ENCODE measurements around the gene CNTNAP5. TPM values are rescaled to one million over a fixed set of nuclear protein-coding genes. Genes with fewer than 3 reads are reported as not detected.

The CNTNAP5 gene
- total RNA-seq, 1 experiment from 2014 or later: not detected

DNA sequence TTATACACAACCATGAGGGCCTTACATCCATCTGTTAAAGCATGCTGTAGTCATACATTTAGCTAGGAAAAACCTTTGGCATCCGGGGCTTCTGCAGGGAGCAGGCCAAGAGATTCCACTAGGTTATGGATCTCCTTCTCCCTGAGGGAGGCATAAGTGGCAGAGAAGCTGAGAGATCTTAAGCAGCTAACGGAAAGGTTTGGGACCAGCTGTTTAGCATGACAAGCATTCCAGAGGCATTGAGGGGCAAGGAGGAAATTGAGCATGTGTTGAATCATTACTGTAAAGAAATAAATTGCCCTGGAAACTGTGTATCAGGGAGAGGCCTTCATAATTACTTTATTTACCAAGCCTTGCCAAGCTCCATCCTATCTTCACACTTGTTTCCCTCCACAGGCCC, 643.1 kb downstream of the CNTNAP5 start:
- in situ Hi-C loops (cut with HindIII; ENCODE audit: low pct_unique_long_range_greater_than_20kb, low sequenced_read_pairs): no loop called here
- TF ChIP-seq, protein P1, sequence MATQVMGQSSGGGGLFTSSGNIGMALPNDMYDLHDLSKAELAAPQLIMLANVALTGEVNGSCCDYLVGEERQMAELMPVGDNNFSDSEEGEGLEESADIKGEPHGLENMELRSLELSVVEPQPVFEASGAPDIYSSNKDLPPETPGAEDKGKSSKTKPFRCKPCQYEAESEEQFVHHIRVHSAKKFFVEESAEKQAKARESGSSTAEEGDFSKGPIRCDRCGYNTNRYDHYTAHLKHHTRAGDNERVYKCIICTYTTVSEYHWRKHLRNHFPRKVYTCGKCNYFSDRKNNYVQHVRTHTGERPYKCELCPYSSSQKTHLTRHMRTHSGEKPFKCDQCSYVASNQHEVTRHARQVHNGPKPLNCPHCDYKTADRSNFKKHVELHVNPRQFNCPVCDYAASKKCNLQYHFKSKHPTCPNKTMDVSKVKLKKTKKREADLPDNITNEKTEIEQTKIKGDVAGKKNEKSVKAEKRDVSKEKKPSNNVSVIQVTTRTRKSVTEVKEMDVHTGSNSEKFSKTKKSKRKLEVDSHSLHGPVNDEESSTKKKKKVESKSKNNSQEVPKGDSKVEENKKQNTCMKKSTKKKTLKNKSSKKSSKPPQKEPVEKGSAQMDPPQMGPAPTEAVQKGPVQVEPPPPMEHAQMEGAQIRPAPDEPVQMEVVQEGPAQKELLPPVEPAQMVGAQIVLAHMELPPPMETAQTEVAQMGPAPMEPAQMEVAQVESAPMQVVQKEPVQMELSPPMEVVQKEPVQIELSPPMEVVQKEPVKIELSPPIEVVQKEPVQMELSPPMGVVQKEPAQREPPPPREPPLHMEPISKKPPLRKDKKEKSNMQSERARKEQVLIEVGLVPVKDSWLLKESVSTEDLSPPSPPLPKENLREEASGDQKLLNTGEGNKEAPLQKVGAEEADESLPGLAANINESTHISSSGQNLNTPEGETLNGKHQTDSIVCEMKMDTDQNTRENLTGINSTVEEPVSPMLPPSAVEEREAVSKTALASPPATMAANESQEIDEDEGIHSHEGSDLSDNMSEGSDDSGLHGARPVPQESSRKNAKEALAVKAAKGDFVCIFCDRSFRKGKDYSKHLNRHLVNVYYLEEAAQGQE (IDR thresholded peaks at IDR 0.05; ENCODE audit: insufficient read depth in 1 of 2, low read depth in 2 of 2, low read length in 1 of 2): no peak
- no peak for TF ChIP-seq TCF7L2 (IDR thresholded peaks at IDR 0.05; ENCODE audit: low read depth, low read length)
- TF ChIP-seq SIN3A (IDR thresholded peaks at IDR 0.05; ENCODE audit: borderline replicate concordance, insufficient read depth, low read depth, low read length): no peak
- no peak for TF ChIP-seq POLR2AphosphoS5 (IDR thresholded peaks at IDR 0.05; ENCODE audit: low read depth, low read length)
- TF ChIP-seq, protein P2, sequence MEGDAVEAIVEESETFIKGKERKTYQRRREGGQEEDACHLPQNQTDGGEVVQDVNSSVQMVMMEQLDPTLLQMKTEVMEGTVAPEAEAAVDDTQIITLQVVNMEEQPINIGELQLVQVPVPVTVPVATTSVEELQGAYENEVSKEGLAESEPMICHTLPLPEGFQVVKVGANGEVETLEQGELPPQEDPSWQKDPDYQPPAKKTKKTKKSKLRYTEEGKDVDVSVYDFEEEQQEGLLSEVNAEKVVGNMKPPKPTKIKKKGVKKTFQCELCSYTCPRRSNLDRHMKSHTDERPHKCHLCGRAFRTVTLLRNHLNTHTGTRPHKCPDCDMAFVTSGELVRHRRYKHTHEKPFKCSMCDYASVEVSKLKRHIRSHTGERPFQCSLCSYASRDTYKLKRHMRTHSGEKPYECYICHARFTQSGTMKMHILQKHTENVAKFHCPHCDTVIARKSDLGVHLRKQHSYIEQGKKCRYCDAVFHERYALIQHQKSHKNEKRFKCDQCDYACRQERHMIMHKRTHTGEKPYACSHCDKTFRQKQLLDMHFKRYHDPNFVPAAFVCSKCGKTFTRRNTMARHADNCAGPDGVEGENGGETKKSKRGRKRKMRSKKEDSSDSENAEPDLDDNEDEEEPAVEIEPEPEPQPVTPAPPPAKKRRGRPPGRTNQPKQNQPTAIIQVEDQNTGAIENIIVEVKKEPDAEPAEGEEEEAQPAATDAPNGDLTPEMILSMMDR (IDR thresholded peaks at IDR 0.05): no peak
- H3K27me3 ChIP-seq (ENCODE audit: control insufficient read depth, insufficient read depth, low read length): no peaks in the 10 kb centered on the region
- POLR2A ChIA-PET: no interaction called here
- intact Hi-C loops (cut with micrococcal nuclease; ENCODE audit: unreplicated experiment): no loop called here
- no peaks in the 10 kb centered on the region for H3K36me3 ChIP-seq (ENCODE audit: control insufficient read depth, insufficient read depth, low read length)
- H3K4me1 ChIP-seq (ENCODE audit: control insufficient read depth, insufficient read depth, low read length): no peaks in the 10 kb centered on the region
- no peaks in the 10 kb centered on the region for H3K9me3 ChIP-seq (ENCODE audit: control insufficient read depth, insufficient read depth, low read depth, low read length)
- ATAC-seq (no peak), DNase-seq (ENCODE audit: low read depth, low spot score) (no peak)
- CTCF ChIA-PET: no interaction called here
- BruUV-seq (replicated peaks): no TSS peak
- no peak overlapping the region for H3K27ac ChIP-seq (ENCODE audit: low read length)
- no peak overlapping the region for H3K4me3 ChIP-seq (ENCODE audit: low read depth in 2 of 2, low read length in 2 of 2)

DNA sequence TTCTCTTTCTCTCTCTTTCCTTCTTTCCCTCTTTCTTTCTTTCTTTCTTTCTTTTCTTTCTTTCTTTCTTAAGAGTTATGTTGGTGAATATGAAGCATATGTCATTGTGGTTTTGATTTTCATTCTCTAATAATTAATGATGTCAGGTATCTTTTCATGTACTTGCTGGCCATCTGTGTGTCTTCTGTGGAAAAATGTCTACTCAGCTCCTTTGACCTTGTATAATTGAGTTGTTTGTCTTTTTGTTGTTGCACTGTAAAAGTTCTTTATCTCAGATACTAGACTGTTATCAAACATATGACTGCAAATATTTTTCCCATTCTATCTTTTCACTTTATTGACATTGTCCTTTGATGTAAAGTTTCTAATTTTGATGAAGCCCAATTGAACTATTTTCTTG, 645.1 kb downstream of the CNTNAP5 start:
- H3K4me3 ChIP-seq (ENCODE audit: low read depth in 2 of 2, low read length in 2 of 2): no peak overlapping the region
- intact Hi-C loops (cut with micrococcal nuclease; ENCODE audit: unreplicated experiment) (no loop called here), in situ Hi-C loops (cut with HindIII; ENCODE audit: low pct_unique_long_range_greater_than_20kb, low sequenced_read_pairs) (no loop called here)
- TF ChIP-seq POLR2AphosphoS5 (IDR thresholded peaks at IDR 0.05; ENCODE audit: low read depth, low read length) (no peak), SIN3A (IDR thresholded peaks at IDR 0.05; ENCODE audit: borderline replicate concordance, insufficient read depth, low read depth, low read length) (no peak), TCF7L2 (IDR thresholded peaks at IDR 0.05; ENCODE audit: low read depth, low read length) (no peak)
- TF ChIP-seq, protein P2 (IDR thresholded peaks at IDR 0.05): no peak
- TF ChIP-seq, protein P1 (IDR thresholded peaks at IDR 0.05; ENCODE audit: insufficient read depth in 1 of 2, low read depth in 2 of 2, low read length in 1 of 2): no peak
- H3K36me3 ChIP-seq (ENCODE audit: control insufficient read depth, insufficient read depth, low read length): no peaks in the 10 kb centered on the region
- H3K4me1 ChIP-seq (ENCODE audit: control insufficient read depth, insufficient read depth, low read length): no peaks in the 10 kb centered on the region
- ATAC-seq (no peak), DNase-seq (ENCODE audit: low read depth, low spot score) (no peak)
- H3K9me3 ChIP-seq (ENCODE audit: control insufficient read depth, insufficient read depth, low read depth, low read length): no peaks in the 10 kb centered on the region
- ChIA-PET CTCF (no interaction called here), POLR2A (interaction anchor here (0.5 kb wide), 1 partner anchor 35 kb away, joined by 4 read pairs; no protein-coding TSS in a partner anchor)
- no peak overlapping the region for H3K27ac ChIP-seq (ENCODE audit: low read length)
- no TSS peak for BruUV-seq (replicated peaks)
- no peaks in the 10 kb centered on the region for H3K27me3 ChIP-seq (ENCODE audit: control insufficient read depth, insufficient read depth, low read length)
